ENCODE data around the gene TAF11. TPM values are rescaled to one million over a fixed set of nuclear protein-coding genes. Genes with fewer than 3 reads are reported as not detected.

TAF11 gene
- total RNA-seq, 1 donor from 2014 or later: 18.1 TPM

DNA sequence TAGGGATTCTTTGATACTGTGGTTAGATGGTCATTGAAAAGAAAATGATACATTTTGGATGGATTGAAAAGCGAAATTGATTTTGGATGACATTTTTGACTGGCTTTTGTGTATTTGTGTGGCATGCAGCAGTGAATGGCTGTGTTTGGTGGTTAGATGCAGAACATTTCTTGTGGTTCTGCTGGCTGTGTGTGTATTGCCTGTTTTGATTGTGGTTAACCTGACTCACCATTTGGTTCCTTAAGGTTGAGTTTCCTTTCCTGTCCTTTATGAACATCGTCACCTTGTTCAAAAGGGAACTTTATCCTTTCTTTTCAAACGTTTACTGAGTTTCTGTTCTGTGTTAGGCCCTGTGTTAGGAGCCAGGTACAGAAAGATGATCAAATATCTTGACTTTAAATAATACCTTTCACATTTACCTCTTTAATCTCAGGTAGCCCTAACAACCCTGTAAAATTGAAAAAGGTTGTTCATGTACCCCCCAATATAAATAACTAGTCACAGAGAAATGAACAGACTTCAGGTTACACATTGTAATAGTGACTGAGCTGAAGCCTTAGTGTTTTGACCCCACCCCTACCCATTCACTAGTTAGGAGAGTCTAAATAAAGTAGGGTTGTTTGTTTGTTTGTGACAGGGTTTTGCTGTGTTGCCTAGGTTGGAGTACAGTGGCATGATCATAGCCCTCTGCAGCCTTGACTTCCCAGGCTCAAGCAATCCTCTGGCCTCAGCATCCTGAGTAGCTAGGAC lies 25.0 kb upstream of the TAF11 start:
- TF ChIP-seq, protein P1, sequence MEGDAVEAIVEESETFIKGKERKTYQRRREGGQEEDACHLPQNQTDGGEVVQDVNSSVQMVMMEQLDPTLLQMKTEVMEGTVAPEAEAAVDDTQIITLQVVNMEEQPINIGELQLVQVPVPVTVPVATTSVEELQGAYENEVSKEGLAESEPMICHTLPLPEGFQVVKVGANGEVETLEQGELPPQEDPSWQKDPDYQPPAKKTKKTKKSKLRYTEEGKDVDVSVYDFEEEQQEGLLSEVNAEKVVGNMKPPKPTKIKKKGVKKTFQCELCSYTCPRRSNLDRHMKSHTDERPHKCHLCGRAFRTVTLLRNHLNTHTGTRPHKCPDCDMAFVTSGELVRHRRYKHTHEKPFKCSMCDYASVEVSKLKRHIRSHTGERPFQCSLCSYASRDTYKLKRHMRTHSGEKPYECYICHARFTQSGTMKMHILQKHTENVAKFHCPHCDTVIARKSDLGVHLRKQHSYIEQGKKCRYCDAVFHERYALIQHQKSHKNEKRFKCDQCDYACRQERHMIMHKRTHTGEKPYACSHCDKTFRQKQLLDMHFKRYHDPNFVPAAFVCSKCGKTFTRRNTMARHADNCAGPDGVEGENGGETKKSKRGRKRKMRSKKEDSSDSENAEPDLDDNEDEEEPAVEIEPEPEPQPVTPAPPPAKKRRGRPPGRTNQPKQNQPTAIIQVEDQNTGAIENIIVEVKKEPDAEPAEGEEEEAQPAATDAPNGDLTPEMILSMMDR (IDR thresholded peaks at IDR 0.05; ENCODE audit: borderline replicate concordance): no peak

DNA sequence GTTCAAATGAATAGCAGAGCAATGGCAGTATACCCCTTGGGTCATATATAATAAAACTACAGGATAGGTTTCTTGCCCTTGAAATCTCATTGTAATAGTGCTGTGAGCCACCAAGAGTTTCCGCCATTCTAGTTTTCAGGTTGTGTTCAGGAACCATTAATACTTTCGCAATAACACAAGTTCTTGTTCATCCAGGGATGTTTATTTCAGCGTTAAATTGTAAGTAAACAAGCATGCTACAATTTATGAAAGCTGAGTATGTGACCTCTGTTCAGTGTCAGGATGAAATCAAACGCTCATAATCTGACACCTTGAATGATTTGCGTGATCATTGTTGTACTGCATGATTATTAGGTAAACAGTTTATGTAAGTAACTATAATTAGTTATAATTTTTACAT lies 24.0 kb upstream of the TAF11 start:
- TF ChIP-seq, protein P1 (IDR thresholded peaks at IDR 0.05; ENCODE audit: borderline replicate concordance): no peak
- H3K36me3 ChIP-seq: no peaks in the 10 kb centered on the region
- H3K27ac ChIP-seq (replicated peaks): no peak overlapping the region
- no peak overlapping the region for H3K4me3 ChIP-seq
- H3K27me3 ChIP-seq (ENCODE audit: low read depth): no peaks in the 10 kb centered on the region
- H3K4me1 ChIP-seq: peaks cover 64% of the 10 kb centered on the region
- intact Hi-C loops (cut with micrococcal nuclease): no loop called here
- H3K9me3 ChIP-seq (replicated peaks): no peaks in the 10 kb centered on the region
- DNase-seq: no peak

More for the DNA sequence above, 25.0 kb upstream of the TAF11 start:
- no peaks in the 10 kb centered on the region for H3K36me3 ChIP-seq
- H3K4me1 ChIP-seq: peaks cover 71% of the 10 kb centered on the region
- intact Hi-C loops (cut with micrococcal nuclease): no loop called here
- no peaks in the 10 kb centered on the region for H3K27me3 ChIP-seq (ENCODE audit: low read depth)
- no peak for DNase-seq
- H3K27ac ChIP-seq (replicated peaks): no peak overlapping the region
- no peak overlapping the region for H3K4me3 ChIP-seq
- H3K9me3 ChIP-seq (replicated peaks): no peaks in the 10 kb centered on the region

DNA sequence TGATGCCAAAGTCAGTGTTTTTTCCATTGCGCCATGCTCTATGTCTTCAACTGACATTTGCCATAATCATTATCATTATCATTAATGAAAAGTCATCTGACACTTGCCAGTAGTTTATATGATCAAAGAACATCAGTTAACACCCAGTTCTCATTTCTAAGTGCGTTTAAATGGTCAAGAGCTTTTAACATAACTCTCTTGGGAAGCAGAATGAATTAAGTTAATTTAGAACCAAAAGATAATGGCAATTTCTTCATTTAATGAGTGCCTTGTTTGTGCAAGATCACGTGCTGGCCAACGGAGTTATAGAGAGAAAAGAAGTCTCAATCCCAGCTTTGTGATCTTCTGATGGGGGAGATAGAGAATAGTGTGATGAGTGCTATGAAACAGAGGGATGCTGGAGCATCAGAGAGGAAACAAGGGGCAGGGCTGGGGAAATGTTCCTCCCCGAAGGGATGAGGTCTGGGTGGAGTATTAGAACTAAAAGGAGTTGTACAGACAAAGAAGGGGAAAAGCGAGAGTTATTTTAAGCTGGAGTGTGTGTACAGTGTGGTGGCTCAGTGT lies 21.6 kb upstream of the TAF11 start:
- Histone ChIP-seq H3K4me1 (peaks cover 56% of the 10 kb centered on the region), H3K36me3 (no peaks in the 10 kb centered on the region), H3K27me3 (ENCODE audit: low read depth) (no peaks in the 10 kb centered on the region), H3K27ac (replicated peaks) (no peak overlapping the region), H3K4me3 (no peak overlapping the region), H3K9me3 (replicated peaks) (no peaks in the 10 kb centered on the region)
- TF ChIP-seq, protein P1 (IDR thresholded peaks at IDR 0.05; ENCODE audit: borderline replicate concordance): no peak
- intact Hi-C loops (cut with micrococcal nuclease): no loop called here
- no peak for DNase-seq

DNA sequence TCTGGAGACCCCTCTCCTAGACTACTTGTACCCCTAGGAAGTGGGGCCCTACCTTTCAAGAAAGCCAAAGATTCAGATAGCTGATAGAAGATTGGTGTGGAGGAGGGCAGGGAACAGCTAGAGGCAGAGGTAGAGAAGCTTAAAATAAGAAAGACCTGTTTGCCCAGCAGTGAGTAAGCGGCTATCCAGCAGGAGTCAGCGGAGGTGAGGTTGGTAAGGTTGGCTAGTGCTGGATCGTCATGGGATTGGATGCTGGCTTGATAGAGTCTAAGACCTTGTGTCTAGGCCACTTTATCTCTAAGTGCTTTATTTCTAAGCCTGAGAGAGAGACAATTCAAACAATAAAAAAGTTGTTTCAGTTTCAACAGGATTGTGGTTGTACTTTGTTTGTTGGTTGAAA lies 20.4 kb upstream of the TAF11 start:
- Histone ChIP-seq H3K4me1 (peaks cover 55% of the 10 kb centered on the region), H3K4me3 (no peak overlapping the region), H3K9me3 (replicated peaks) (no peaks in the 10 kb centered on the region), H3K27ac (replicated peaks) (no peak overlapping the region), H3K27me3 (ENCODE audit: low read depth) (no peaks in the 10 kb centered on the region), H3K36me3 (no peaks in the 10 kb centered on the region)
- no peak for DNase-seq
- TF ChIP-seq, protein P1 (IDR thresholded peaks at IDR 0.05; ENCODE audit: borderline replicate concordance): no peak
- intact Hi-C loops (cut with micrococcal nuclease): no loop called here

DNA sequence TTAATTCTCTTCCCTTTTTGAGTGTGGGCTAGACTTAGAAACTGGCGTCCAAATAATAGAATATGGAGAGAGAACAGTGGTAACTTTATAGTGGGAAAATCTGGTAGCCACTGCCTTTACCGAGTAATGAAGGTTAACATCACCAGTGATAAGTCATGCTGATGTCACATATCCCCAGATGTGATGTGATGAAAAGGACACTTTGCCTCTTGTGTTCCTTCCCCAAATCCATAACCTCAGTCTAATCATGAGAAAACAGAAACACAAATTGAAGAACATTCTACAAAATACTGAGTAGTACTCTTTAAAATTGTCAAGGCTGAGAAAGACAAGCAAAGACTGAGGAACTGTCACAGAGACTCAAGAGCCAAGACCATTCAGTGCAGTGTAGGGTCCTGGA lies 19.0 kb upstream of the TAF11 start:
- Histone ChIP-seq H3K4me1 (peaks cover 51% of the 10 kb centered on the region), H3K27me3 (ENCODE audit: low read depth) (no peaks in the 10 kb centered on the region), H3K27ac (replicated peaks) (no peak overlapping the region), H3K9me3 (replicated peaks) (no peaks in the 10 kb centered on the region), H3K4me3 (no peak overlapping the region), H3K36me3 (no peaks in the 10 kb centered on the region)
- intact Hi-C loops (cut with micrococcal nuclease): no loop called here
- no peak for DNase-seq
- TF ChIP-seq, protein P1 (IDR thresholded peaks at IDR 0.05; ENCODE audit: borderline replicate concordance): no peak

Data from left ventricle myocardium inferior (tissue), 1 donor.